ENCODE measurements around the gene TMEM184B.
"Not testable (repeated sequence)": the region's sequence is repeated elsewhere in the genome, so short reads cannot be mapped to it uniquely, and the experiment has no call there.

TMEM184B gene

GRCh38 chr22:38203855-38204514 lies 68.8 kb downstream of the TMEM184B start:
- peak; percentile 38 for DNase-seq

GRCh38 chr22:38203090-38203810 lies 69.6 kb downstream of the TMEM184B start:
- DNase-seq: no peak

- DNase-seq: peak; percentile 78
Measured at GRCh38 chr22:38202437-38203089, 70.2 kb downstream of the TMEM184B start.

GRCh38 chr22:38201711-38202436 lies 70.9 kb downstream of the TMEM184B start, which contains the start of gene MAFF:
MAFF (plus strand) TSS chr22:38201994; CDS start chr22:38213854, 11,860 bp downstream.
- DNase-seq: peak; percentile 97

- DNase-seq: no peak
Measured at GRCh38 chr22:38201371-38201710, 71.5 kb downstream of the TMEM184B start.

DNA sequence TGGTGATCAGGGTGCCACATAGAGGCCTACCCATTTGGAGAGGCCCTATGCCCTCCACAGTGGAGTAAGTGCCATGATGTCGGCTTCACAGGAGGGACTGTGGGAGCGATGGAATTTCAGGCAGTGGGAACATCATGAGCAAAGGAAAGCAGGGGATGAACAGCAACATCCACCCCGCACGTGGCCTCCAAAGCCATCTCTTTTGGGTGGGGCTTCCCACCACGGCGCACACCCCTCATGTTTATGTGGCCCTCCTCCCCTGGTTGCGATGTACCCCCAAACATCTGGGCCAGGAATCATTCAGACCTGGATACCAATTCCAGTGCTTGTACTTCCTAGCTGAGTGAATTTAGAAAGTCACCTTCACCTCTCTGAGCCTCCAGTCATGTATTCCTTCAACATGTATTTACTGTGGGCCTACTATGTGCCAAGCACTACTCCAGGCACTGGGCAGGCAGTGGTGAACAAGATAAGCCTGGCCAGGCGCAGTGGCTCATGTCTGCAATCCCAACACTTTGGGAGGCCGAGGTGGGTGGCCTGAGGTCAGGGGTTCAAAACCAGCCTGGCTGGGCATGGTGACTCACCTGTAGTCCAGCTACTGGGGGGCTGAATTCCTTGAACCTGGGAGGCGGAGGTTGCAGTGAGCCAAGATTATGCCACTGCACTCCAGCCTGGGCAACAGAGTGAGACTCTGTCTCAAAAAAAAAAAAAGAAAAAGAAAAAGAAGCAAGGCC lies 72.8 kb downstream of the TMEM184B start:
- no peak for DNase-seq

- DNase-seq: no peak
Measured at GRCh38 chr22:38196791-38197419, 75.9 kb downstream of the TMEM184B start.

DNA sequence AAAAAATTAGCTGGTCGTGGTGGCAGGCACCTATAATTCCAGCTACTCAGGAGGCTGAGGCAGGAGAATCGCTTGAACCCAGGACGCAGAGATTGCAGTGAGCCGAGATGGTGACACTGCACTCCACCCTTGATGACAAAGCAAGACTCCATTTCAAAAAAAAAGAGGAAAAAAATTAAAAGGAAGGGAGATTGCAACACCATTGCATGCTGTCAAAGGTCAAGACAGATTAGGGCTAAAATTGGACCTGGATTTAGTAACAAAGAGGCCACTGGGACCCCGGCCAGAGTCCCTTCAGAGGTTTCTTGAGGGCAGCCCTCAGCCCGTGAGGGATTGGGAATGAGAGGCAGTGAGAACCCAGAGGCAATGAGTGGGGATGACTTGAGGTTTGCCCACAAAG lies 79.2 kb downstream of the TMEM184B start:
- no peak for DNase-seq

DNA sequence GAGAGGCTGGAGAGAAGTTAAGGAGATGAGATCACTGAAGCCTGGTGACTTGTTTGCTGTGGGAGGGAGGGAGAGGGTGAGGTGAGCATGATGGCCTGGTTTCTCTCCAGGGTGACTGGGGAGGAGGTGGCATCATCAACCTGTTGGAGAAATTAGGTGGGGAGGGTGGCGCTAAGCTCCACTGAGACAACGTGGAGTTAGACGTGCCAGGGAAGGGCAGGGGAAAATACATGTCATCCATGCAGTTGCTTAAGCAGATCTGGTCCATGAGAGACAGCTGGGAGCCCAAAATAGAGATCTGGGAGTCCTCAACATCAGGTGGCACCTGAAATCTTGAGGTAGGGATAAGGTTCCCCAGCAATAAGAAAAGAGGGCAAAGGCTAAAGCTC lies 80.3 kb downstream of the TMEM184B start:
- no peak for DNase-seq

DNA sequence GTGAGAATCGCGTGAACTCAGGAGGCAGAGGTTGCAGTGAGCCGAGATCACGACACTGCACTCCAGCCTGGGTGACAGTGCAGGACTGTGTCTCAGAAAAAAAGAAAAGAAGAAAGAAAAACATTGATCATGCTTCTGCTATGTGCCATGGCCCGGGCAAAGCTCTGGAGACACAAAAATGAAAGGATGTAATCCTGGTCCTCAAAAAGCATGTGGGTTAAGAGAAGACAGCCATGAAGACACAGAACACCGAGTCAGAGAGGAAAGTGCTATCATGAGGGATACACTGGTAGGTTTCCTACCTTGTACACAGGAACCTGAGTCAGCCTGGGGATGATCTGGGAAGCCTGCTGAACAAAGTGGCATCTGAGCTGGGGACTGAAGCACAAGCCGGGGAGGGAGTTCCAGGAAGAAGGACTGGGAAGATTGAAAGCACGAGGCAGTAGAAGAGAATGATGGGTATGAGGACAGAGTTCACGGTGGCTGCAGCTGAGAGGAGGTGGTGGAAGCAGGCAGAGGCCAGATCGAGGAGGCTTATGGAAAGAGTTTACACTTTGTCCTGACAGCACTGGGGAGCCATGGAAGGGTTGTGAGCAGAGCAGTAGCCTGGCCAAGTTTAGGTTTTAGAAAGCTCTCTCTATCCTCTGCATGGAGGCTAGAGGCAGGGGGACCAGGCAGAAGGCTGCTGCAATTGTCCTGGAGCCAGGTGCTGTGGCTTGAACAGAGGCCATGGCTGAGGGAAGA lies 80.9 kb downstream of the TMEM184B start:
- no peak for DNase-seq

DNA sequence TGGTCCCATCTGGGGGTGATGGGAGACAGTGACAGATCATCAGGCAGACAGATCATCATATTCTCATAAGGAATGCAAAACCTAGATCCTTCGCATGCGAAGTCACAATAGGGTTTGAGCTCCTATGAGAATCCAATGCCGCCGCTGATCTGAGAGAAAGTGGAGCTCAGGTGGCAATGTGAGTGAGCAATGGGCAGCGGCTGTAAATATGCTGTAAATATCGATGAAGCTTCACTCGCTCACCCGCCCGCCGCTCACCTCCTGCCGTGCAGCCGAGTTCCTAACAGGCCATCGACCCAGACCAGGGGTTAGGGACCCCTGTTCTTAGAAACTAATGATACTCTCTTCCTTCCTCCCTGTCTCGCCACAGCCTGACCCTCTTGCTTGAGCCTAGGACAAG lies 81.8 kb downstream of the TMEM184B start:
- DNase-seq: no peak

DNA sequence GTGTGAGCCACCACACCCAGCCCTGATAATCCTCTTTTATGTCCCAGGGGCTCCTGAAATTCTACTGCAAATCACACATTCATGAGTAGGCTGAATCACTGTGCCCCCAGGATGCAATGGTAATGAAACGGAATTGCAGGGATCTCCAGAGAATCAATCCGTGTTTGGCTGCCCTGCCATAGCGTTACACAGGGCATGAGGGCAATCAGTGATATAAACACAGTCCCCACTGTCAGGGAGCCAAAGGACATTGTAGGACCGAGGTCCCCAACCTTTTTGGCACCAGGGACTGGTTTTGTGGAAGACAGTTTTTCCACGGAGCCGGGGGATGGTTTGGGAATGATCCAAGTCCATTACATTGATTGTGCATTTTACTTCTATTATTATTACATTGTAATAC lies 82.2 kb downstream of the TMEM184B start:
- no peak for DNase-seq

DNA sequence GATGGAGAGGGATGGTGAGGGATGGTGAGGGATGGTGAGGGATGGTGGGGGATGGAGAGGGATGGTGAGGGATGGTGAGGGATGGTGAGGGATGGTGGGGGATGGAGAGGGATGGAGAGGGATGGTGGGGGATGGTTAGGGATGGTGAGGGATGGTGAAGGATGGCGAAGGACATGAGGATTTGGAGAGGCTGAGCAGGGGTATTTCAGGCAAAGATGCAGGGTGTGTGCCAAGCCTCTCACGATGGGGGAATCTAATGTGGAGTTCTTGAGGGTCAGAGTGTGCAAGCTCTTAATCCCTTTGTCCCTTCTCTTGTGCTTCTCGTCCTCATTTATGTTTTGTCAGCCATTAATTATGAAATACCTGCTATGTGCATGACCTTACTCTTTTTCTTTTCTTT lies 83.7 kb downstream of the TMEM184B start:
- no peak for DNase-seq

- no peak for DNase-seq
Measured at GRCh38 chr22:38187413-38188212, 85.2 kb downstream of the TMEM184B start.

- no peak for DNase-seq
Measured at GRCh38 chr22:38186429-38186828, 86.4 kb downstream of the TMEM184B start.

DNA sequence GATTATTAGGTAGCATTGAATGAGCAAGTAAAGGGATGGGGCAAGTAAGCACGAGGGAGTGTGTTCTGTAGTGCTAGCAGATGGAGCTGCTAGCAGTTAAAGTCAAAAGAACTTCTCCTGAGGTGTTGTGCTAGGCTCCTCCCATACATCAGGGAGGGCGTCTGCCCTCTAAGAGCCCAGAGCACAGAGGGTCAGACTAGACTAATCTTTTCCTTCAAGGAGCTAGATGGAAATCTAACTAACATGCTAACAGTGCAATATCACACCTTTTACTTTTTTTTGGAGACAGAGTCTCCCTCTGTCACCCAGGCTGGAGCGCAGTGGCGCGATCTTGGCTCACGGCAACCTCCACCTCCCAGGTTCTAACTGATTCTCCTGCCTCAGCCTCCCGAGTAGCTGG lies 88.0 kb downstream of the TMEM184B start:
- no peak for DNase-seq

DNA sequence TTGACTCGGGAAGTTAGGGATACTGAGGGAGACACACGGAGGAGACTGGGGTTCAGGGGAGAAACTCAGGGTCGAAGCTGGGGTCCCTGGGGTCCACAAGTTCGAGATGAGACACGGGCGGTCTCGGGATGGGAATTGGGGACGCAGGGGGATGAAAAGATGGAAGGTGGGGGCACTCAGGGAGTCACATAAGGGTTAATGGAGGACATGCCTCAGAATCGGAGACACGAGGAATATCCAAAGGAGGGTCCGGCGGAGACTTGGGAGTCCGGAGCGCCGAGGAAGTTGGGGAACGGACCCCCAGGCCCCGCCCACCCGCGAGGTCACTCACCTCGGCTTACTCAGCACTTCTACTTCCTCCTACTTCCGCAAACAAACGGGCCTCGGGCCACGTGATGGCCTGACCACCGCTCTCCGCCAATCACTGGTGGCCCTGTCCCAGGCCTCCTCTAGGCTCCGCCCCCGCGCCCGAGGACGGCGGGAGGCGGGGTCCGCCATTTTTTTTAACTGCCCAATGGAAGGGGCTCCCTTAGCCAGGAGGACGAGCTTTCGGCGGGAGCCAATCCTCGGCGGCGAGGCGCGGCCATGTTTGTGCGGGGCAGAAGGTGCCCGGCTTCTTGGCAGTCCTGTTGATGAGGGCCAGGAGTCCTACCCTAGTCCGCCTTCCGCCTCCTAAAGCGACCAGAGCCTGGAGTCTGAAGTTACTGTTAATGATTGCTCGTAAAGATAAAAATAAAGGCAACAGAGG lies 91.2 kb downstream of the TMEM184B start, which contains the start of gene PLA2G6:
Gene PLA2G6 (minus strand): TSS at position 378 of the 748 bp plus-strand sequence. CDS start 12,404 bp downstream, outside the sequence.
- peak; percentile 98 for DNase-seq

DNA sequence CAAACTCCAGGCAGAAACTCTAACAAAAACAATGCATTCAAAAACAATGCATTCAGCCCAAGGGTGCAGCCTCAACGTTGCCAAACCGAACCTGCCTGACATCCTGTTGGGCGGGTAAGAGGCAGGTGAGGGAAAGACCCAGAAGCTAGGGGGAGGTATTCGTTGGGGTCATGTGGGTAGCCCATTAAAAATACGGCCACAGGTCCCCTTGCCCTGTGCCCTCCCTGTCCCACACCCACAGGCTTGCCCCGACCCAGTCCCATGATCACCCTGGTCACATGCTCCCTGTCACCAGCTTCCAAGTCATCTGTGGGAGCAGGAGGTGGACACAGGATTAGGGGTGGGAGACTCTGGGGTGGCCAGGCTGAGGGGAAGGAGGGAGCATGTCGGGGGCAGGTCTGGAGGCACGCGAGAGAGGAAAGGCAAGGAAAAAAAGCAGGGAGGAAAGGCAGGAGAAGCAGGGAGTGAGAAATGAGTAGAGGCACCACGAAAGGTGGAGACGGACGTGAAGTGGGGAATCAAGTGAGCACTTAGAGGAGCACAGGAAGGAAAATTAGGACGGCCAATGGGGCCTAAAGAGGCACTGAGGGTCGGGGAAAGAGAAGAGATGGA lies 91.9 kb downstream of the TMEM184B start:
- no peak for DNase-seq

- not testable (repeated sequence) for DNase-seq
Measured at GRCh38 chr22:38178605-38178937, 94.2 kb downstream of the TMEM184B start.

All from fibroblast of skin of abdomen (primary cell).